ENCODE results near the gene CACNA1D. TPM values are rescaled to one million over a fixed set of nuclear protein-coding genes. Genes with fewer than 3 reads are reported as not detected.
A peak's percentile ranks its signal among the peaks of the same experiment; 100 is the strongest.

Gene CACNA1D
- total and polyA plus RNA-seq, 2 donors from 2014 or later, result 3.7 to 35.7 TPM

DNA sequence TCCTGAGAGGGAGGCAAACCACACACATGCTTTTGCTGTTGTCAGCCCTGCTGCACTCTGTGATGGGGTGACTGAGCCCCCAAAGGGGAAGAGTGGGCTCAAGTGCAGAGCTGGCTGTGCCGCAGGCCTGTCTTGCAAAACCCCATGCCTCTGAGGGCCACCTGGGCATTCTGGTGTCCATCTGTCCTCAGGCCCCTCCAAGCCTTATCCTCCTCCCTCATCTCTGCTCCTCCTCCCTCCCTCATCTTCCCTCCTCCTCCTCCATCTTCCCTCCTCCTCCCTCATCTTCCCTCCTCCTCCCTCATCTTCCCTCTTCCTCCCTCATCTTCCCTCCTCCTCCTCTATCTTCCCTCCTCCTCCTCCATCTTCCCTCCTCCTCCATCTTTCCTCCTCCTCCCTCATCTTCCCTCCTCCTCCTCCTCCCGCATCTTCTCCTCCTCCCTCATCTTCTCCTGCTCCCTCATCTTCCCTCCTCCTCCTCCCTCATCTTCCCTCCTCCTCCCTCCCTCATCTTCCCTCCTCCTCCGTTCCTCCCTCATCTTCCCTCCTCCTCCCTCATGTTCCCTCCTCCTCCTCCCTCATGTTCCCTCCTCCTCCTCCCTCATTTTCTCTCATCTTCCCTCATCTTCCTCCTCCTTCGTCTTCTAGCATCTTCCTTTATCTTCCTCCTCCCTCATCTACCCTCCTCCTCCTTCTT lies 311.2 kb downstream of the CACNA1D start:
- peaks cover 0 to 15% (median 10%) of the 10 kb centered on the region in 3 donors for H3K4me1 ChIP-seq (ENCODE audit: control insufficient read depth in 2 of 3, insufficient read depth in 2 of 3, low read depth in 1 of 3, low read length in 3 of 3)
- H3K27me3 ChIP-seq (ENCODE audit: control insufficient read depth, insufficient read depth, low read length), result no peaks in the 10 kb centered on the region
- no peaks in the 10 kb centered on the region for H3K9me3 ChIP-seq (ENCODE audit: control insufficient read depth in 2 of 3, insufficient read depth in 1 of 3, low read length in 3 of 3)
- TF ChIP-seq, protein P1, sequence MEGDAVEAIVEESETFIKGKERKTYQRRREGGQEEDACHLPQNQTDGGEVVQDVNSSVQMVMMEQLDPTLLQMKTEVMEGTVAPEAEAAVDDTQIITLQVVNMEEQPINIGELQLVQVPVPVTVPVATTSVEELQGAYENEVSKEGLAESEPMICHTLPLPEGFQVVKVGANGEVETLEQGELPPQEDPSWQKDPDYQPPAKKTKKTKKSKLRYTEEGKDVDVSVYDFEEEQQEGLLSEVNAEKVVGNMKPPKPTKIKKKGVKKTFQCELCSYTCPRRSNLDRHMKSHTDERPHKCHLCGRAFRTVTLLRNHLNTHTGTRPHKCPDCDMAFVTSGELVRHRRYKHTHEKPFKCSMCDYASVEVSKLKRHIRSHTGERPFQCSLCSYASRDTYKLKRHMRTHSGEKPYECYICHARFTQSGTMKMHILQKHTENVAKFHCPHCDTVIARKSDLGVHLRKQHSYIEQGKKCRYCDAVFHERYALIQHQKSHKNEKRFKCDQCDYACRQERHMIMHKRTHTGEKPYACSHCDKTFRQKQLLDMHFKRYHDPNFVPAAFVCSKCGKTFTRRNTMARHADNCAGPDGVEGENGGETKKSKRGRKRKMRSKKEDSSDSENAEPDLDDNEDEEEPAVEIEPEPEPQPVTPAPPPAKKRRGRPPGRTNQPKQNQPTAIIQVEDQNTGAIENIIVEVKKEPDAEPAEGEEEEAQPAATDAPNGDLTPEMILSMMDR (IDR thresholded peaks at IDR 0.05; ENCODE audit: borderline replicate concordance, extremely low read depth, insufficient read depth), result no peak
- no peak overlapping the region for H3K27ac ChIP-seq (ENCODE audit: low read depth in 2 of 2, low read length in 2 of 2)
- H3K4me3 ChIP-seq (ENCODE audit: low read length in 3 of 3), result no peak overlapping the region
- intact Hi-C loops (cut with DNase I), result no loop called here
- DNase-seq, result no peak
- peaks cover 0 to 2% (median 0%) of the 10 kb centered on the region in 3 donors for H3K36me3 ChIP-seq (ENCODE audit: control insufficient read depth in 2 of 3, insufficient read depth in 3 of 3, low read length in 3 of 3)
- no peak overlapping the region for H3K9ac ChIP-seq (ENCODE audit: low read length in 3 of 3)
- FAIRE-seq, result no peak

DNA sequence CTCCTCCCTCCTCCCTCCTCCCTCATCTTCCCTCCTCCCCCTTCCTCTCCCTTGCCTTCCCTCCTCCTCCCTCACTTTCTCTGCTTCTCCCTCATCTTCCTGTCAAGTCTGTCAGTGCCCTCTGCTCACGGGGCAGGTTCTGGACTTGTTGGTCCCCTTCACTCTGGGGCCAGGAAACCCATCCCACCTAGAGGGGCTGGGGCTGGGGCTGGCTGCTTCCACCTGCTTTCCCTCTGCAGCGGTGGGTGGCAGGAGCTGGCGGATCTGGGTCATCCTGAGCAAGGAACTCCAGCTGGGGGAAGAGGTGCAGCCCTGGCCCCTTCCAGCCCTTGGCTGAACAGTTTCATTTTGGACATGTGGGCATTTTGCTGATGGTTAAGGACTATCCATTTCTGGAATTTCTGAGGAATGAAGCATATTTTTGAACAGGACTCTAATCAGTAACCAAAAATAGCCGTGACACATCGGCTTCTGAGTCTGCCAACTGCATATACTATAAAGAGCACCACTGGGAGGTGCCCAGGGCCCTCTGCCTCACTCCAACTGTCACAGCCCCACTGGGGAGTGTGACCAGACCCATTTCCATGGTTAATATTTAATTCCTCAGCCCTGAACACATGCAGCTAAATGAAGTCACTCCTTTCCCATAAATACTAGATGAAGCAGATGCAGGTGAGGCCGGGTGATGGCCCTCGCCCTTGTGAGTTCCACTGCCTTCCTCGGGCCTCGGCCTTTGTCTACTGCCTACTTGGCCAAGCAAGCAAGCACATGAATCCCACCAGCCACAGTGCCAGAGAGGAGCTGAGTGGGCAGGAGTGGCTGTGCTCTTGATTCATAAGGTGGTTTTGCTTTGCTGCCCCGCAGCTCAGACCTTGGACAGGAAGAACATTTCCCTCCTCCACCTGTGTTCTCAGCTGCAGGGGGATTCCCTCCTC lies 312.0 kb downstream of the CACNA1D start:
- H3K4me1 ChIP-seq (ENCODE audit: control insufficient read depth in 2 of 3, insufficient read depth in 2 of 3, low read depth in 1 of 3, low read length in 3 of 3), result peaks cover 0 to 15% (median 10%) of the 10 kb centered on the region in 3 donors
- FAIRE-seq (no peak), DNase-seq (peak in 4 of 5 donors; percentile 50 to 73 (median 68))
- peak overlapping the region in 1 of 3 donors; percentile 46 for H3K9ac ChIP-seq (ENCODE audit: low read length in 3 of 3)
- TF ChIP-seq, protein P1 (IDR thresholded peaks at IDR 0.05; ENCODE audit: borderline replicate concordance, extremely low read depth, insufficient read depth), result no peak
- no peaks in the 10 kb centered on the region for H3K9me3 ChIP-seq (ENCODE audit: control insufficient read depth in 2 of 3, insufficient read depth in 1 of 3, low read length in 3 of 3)
- no peaks in the 10 kb centered on the region for H3K27me3 ChIP-seq (ENCODE audit: control insufficient read depth, insufficient read depth, low read length)
- H3K4me3 ChIP-seq (ENCODE audit: low read length in 3 of 3), result no peak overlapping the region
- no peaks in the 10 kb centered on the region for H3K36me3 ChIP-seq (ENCODE audit: control insufficient read depth in 2 of 3, insufficient read depth in 3 of 3, low read length in 3 of 3)
- intact Hi-C loops (cut with DNase I), result no loop called here
- peak overlapping the region; percentile 49 to 78 for H3K27ac ChIP-seq (ENCODE audit: low read depth in 2 of 2, low read length in 2 of 2)

DNA sequence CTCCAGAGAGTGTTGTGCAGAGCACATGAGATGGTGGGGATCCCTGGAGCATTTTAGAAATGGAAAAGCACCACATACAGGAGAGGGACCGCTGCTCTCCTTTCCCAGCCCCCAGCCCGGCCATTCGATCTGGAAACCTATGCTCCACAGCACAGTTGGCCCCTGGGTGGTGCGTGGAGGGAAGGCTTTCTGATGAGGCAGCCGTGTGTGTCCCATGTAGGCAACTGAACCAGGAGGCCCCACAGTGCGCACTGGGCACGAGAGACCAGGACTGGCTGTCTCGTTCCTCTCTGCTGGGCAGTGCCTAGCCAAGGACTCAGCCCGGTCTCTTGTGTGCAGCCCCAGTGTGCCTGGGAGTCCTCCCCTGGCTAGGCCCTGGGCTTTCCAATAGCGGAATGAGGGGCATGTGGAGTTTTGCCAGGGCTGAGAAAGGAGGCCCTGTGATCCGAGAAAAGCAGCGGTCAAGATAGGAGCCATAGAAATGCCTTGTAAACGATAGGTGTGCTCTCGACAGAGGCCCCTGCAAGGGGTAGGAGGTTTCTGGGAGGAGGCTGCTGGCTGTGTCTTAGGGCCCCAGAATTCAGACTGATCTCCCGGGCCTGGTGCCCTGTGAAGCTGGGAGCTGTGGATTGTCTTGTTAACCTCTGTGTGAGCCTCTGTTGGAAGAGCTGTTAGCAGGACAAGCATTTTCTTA lies 312.9 kb downstream of the CACNA1D start:
- TF ChIP-seq, protein P1 (IDR thresholded peaks at IDR 0.05; ENCODE audit: borderline replicate concordance, extremely low read depth, insufficient read depth), result no peak
- DNase-seq, result peak in 2 of 5 donors; percentile 31 to 43
- H3K9ac ChIP-seq (ENCODE audit: low read length in 3 of 3), result peak overlapping the region in 1 of 3 donors; percentile 46
- intact Hi-C loops (cut with DNase I), result no loop called here
- no peak overlapping the region for H3K4me3 ChIP-seq (ENCODE audit: low read length in 3 of 3)
- H3K4me1 ChIP-seq (ENCODE audit: control insufficient read depth in 2 of 3, insufficient read depth in 2 of 3, low read depth in 1 of 3, low read length in 3 of 3), result peaks cover 0 to 15% (median 10%) of the 10 kb centered on the region in 3 donors
- H3K27ac ChIP-seq (ENCODE audit: low read depth in 2 of 2, low read length in 2 of 2), result peak overlapping the region; percentile 49 to 78
- no peaks in the 10 kb centered on the region for H3K9me3 ChIP-seq (ENCODE audit: control insufficient read depth in 2 of 3, insufficient read depth in 1 of 3, low read length in 3 of 3)
- FAIRE-seq, result no peak
- no peaks in the 10 kb centered on the region for H3K27me3 ChIP-seq (ENCODE audit: control insufficient read depth, insufficient read depth, low read length)
- no peaks in the 10 kb centered on the region for H3K36me3 ChIP-seq (ENCODE audit: control insufficient read depth in 2 of 3, insufficient read depth in 3 of 3, low read length in 3 of 3)

Measured in kidney (tissue), 14 donors.